ENCODE results near the gene FCRLB. TPM values are rescaled to one million over a fixed set of nuclear protein-coding genes. Genes with fewer than 3 reads are reported as not detected.

FCRLB gene
- polyA plus RNA-seq, 4 donors = 4.0 to 6.3 (median 5.2) TPM

Other genes starting within 250 kb of the FCRLB start
- 1 to 10 TPM; 4.9 to 8.8 (median 5.4) TPM for gene FCGR2A, start 216.1 kb upstream of the FCRLB start, polyA plus RNA-seq (ENCODE audit: insufficient read length in 4 of 4)
- gene HSPA6, start 197.0 kb upstream of the FCRLB start, polyA plus RNA-seq (ENCODE audit: insufficient read length in 4 of 4) = under 1 TPM; 0.27 to 0.43 (median 0.37) TPM
- gene FCGR3A, start 171.7 kb upstream of the FCRLB start, polyA plus RNA-seq (ENCODE audit: insufficient read length in 4 of 4) = 1 to 10 TPM; 1.6 to 2.2 (median 1.9) TPM
- 1 to 10 TPM in 1 of 4 donors, under 1 TPM in 2, not detected in 1; 0.22 to 1.3 (median 0.72) TPM for gene FCGR3B, start 90.4 kb upstream of the FCRLB start, polyA plus RNA-seq (ENCODE audit: insufficient read length in 4 of 4)
- 1 to 10 TPM in 1 of 4 donors, under 1 TPM in 3; 0.22 to 1.3 (median 0.68) TPM for gene FCGR2B, start 58.4 kb upstream of the FCRLB start, polyA plus RNA-seq (ENCODE audit: insufficient read length in 4 of 4)
- under 1 TPM; 0.12 to 0.41 (median 0.18) TPM for gene FCRLA, start 14.3 kb upstream of the FCRLB start, polyA plus RNA-seq (ENCODE audit: insufficient read length in 4 of 4)
- gene DUSP12, start 28.2 kb downstream of the FCRLB start, polyA plus RNA-seq (ENCODE audit: insufficient read length in 4 of 4) = 10 to 100 TPM; 35.6 to 49.2 (median 44.8) TPM
- 10 to 100 TPM; 28.9 to 34.8 (median 31.5) TPM for gene ATF6, start 44.8 kb downstream of the FCRLB start, polyA plus RNA-seq (ENCODE audit: insufficient read length in 4 of 4)

Measured in left renal cortex interstitium (tissue), 4 donors.